H1 (cell line): ENCODE measurements around the gene RRM1. TPM values are rescaled to one million over a fixed set of nuclear protein-coding genes. Genes with fewer than 3 reads are reported as not detected.

Experiments used
- CTCF ChIA-PET: fragments of 300-600 bp; sonication (Branson Sonifier 250); formaldehyde crosslinking; loops from one replicate; lab custom pipeline; 2021; ENCODE audit not compliant: partially characterized antibody; lab: Charles Lee
- POLR2A ChIA-PET: fragments of 300-600 bp; sonication (Branson Sonifier 250); formaldehyde crosslinking; loops from one replicate; lab custom pipeline; 2021; ENCODE audit warnings: inconsistent platforms; ENCODE audit not compliant: partially characterized antibody; lab: Charles Lee
- DNase-seq, 2 experiments: peaks; one replicate each; pipeline versions ENCODE4 v3.0.0 to v3.0.0-alpha.2; 2010 to 2022; ENCODE audit warnings: low spot score in 2 of 2, low read depth in 1 of 2, mixed read lengths in 1 of 2
- FAIRE-seq: peaks from 2 replicates; lab custom pipeline; 2011; peaks lifted over from hg19 to GRCh38; lab: Jason Lieb, UNC
- H2AFZ ChIP-seq: 2 replicates; pipeline ENCODE4 v1.8.1; 2012; ENCODE audit warnings: low read length, inconsistent platforms
- H2AK5ac ChIP-seq: 2 replicates; pipeline ENCODE4 v1.6.1; 2013; ENCODE audit warnings: low read depth, low read length
- H2BK120ac ChIP-seq: replicated peaks from 2 replicates; pipeline ENCODE3; 2013; ENCODE audit warnings: low read depth, low read length, inconsistent platforms
- H2BK12ac ChIP-seq: 2 replicates; pipeline ENCODE4 v1.6.1; 2013; ENCODE audit warnings: low read depth, low read length
- H2BK15ac ChIP-seq: 2 replicates; pipeline ENCODE4 v1.6.1; 2013; ENCODE audit warnings: low read length
- H2BK20ac ChIP-seq: 2 replicates; pipeline ENCODE4 v1.6.1; 2013; ENCODE audit warnings: low read length
- H2BK5ac ChIP-seq: 2 replicates; pipeline ENCODE4 v1.6.1; 2013; ENCODE audit warnings: low read depth, low read length
- H3K14ac ChIP-seq: 2 replicates; pipeline ENCODE4 v1.6.1; 2013; ENCODE audit warnings: inconsistent platforms; ENCODE audit not compliant: insufficient read length
- H3K18ac ChIP-seq: 2 replicates; pipeline ENCODE4 v1.6.1; 2013; ENCODE audit warnings: low read length; ENCODE audit errors: extremely low read depth
- H3K23ac ChIP-seq: 2 replicates; pipeline ENCODE4 v1.6.1; 2013; ENCODE audit warnings: inconsistent platforms; ENCODE audit not compliant: insufficient read length
- H3K23me2 ChIP-seq: 2 replicates; pipeline ENCODE4 v1.6.1; 2013; ENCODE audit warnings: low read depth, low read length
- H3K27ac ChIP-seq: 2 replicates; pipeline ENCODE4 v1.6.1; 2011; ENCODE audit warnings: low read depth, low read length, inconsistent platforms
- H3K27me3 ChIP-seq, 4 experiments: replicated peaks in 1 of 4; 1 replicate in 1 of 4; 2 replicates in 3 of 4; pipeline versions ENCODE4 v1.6.1 to v1.8.1; 2011 to 2013; ENCODE audit warnings: low read length in 3 of 4, mild to moderate bottlenecking in 3 of 4, inconsistent platforms in 2 of 4, mixed read lengths in 2 of 4, moderate library complexity in 1 of 4; ENCODE audit not compliant: control insufficient read depth in 3 of 4, insufficient read depth in 3 of 4; ENCODE audit errors: extremely low read depth in 1 of 4
- H3K36me3 ChIP-seq, 4 experiments: 2 replicates each; pipeline versions ENCODE4 v1.6.1 to v1.8.1; 2011 to 2013; ENCODE audit warnings: mild to moderate bottlenecking in 4 of 4, low read length in 3 of 4, moderate library complexity in 2 of 4, control low read depth in 1 of 4, inconsistent platforms in 1 of 4; ENCODE audit not compliant: insufficient read depth in 4 of 4, control insufficient read depth in 2 of 4
- H3K4ac ChIP-seq: replicated peaks from 2 replicates; pipeline ENCODE3; 2013; ENCODE audit warnings: low read length, low read depth, mixed read lengths, inconsistent platforms; ENCODE audit not compliant: insufficient read length
- H3K4me1 ChIP-seq, 4 experiments: replicated peaks in 1 of 4; 1 replicate in 1 of 4; 2 replicates in 3 of 4; pipeline versions ENCODE4 v1.6.1 to v1.8.1; 2011 to 2013; ENCODE audit warnings: low read length in 3 of 4, inconsistent platforms in 2 of 4, mixed read lengths in 1 of 4; ENCODE audit not compliant: insufficient read depth in 4 of 4, control insufficient read depth in 3 of 4
- H3K4me2 ChIP-seq, 2 experiments: 2 replicates each; pipeline versions ENCODE4 v1.6.1 to v1.8.1; 2011 to 2013; ENCODE audit warnings: low read depth in 2 of 2, low read length in 2 of 2, control low read depth in 1 of 2, inconsistent platforms in 1 of 2, mild to moderate bottlenecking in 1 of 2; ENCODE audit not compliant: insufficient read depth in 1 of 2
- H3K4me3 ChIP-seq, 4 experiments: fragments of 200-600, 300-600 bp in 1 of 4; sonication (generic), shearing (Covaris generic), sonication (Bioruptor Twin) in 1 of 4; 2 replicates each; pipeline versions ENCODE4 v1.5.1 to v1.8.1; 2011 to 2016; ENCODE audit warnings: low read length in 4 of 4, low read depth in 3 of 4, control low read depth in 2 of 4, inconsistent platforms in 2 of 4, mild to moderate bottlenecking in 2 of 4, mixed read lengths in 1 of 4, moderate library complexity in 1 of 4; ENCODE audit not compliant: insufficient read depth in 2 of 4; ENCODE audit errors: extremely low read depth in 1 of 4
- H3K56ac ChIP-seq: replicated peaks from 2 replicates; pipeline ENCODE3; 2013; ENCODE audit warnings: low read depth, mild to moderate bottlenecking, mixed read lengths, low read length, inconsistent platforms; ENCODE audit not compliant: insufficient read length
- H3K79me1 ChIP-seq: 2 replicates; pipeline ENCODE4 v1.6.1; 2013; ENCODE audit warnings: low read depth, low read length, control low read depth
- H3K79me2 ChIP-seq, 2 experiments: 2 replicates each; pipeline versions ENCODE4 v1.6.1 to v1.8.1; 2012 to 2013; ENCODE audit warnings: low read length in 2 of 2, mild to moderate bottlenecking in 2 of 2, inconsistent platforms in 1 of 2; ENCODE audit not compliant: insufficient read depth in 2 of 2, control insufficient read depth in 1 of 2
- H3K9ac ChIP-seq, 4 experiments: replicated peaks in 1 of 4; 1 replicate in 1 of 4; 2 replicates in 3 of 4; pipeline versions ENCODE4 v1.6.1 to v1.8.1; 2011 to 2013; ENCODE audit warnings: low read depth in 3 of 4, low read length in 3 of 4, control low read depth in 2 of 4, mild to moderate bottlenecking in 2 of 4, moderate library complexity in 2 of 4, inconsistent platforms in 1 of 4; ENCODE audit errors: extremely low read depth in 1 of 4
- H3K9me3 ChIP-seq, 2 experiments: 2 replicates each; pipeline versions ENCODE4 v1.6.1 to v1.8.1; 2012 to 2013; ENCODE audit warnings: mild to moderate bottlenecking in 2 of 2, moderate library complexity in 2 of 2, control low read depth in 1 of 2, inconsistent platforms in 1 of 2, low read depth in 1 of 2, low read length in 1 of 2, mixed read lengths in 1 of 2; ENCODE audit not compliant: insufficient read depth in 2 of 2
- H4K20me1 ChIP-seq, 2 experiments: replicated peaks in 1 of 2; 2 replicates each; pipeline versions ENCODE3 to v1.8.1; 2011 to 2013; ENCODE audit warnings: inconsistent platforms in 2 of 2, low read length in 2 of 2, mild to moderate bottlenecking in 1 of 2; ENCODE audit not compliant: insufficient read depth in 2 of 2, control insufficient read depth in 1 of 2
- H4K5ac ChIP-seq: 2 replicates; pipeline ENCODE4 v1.6.1; 2013; ENCODE audit warnings: low read length, low read depth, mixed read lengths, inconsistent platforms; ENCODE audit not compliant: insufficient read length
- H4K8ac ChIP-seq: 2 replicates; pipeline ENCODE4 v1.8.0; 2013; ENCODE audit warnings: mild to moderate bottlenecking, moderate library complexity, low read length, inconsistent platforms; ENCODE audit not compliant: insufficient read depth; ENCODE audit errors: extremely low read depth
- H4K91ac ChIP-seq: replicated peaks from 2 replicates; pipeline ENCODE3; 2013; ENCODE audit warnings: low read length, mixed read lengths, inconsistent platforms; ENCODE audit not compliant: insufficient read length
- ATF3 ChIP-seq: IDR thresholded peaks from 2 replicates; pipeline ENCODE4 v1.6.1; 2011; ENCODE audit warnings: low read depth, mild to moderate bottlenecking, low read length; ENCODE audit not compliant: insufficient read depth
- BCL11A ChIP-seq, 2 experiments: IDR thresholded peaks; one replicate each; pipeline ENCODE4 v1.6.1; 2011; ENCODE audit warnings: low read depth in 2 of 2, low read length in 2 of 2, mild to moderate bottlenecking in 2 of 2
- GABPA ChIP-seq: IDR thresholded peaks from 2 replicates; pipeline ENCODE4 v1.6.1; 2011; ENCODE audit warnings: mild to moderate bottlenecking, low read length, moderate library complexity, borderline replicate concordance; ENCODE audit not compliant: insufficient read depth
- JUND ChIP-seq: IDR thresholded peaks from 2 replicates; pipeline ENCODE4 v1.6.1; 2011; ENCODE audit warnings: mild to moderate bottlenecking, improper control_type of control experiment, low read length
- MAFK ChIP-seq: IDR thresholded peaks from 2 replicates; pipeline ENCODE4 v1.6.1; 2012; ENCODE audit warnings: low read depth, mild to moderate bottlenecking, improper control_type of control experiment, low read length
- WGBS, 2 experiments: shearing (Covaris generic) in 1 of 2; methylation state at CpG; one replicate each; pipeline versions ENCODE4 v1.1.6 to v1.1.7; 2013 to 2015; ENCODE audit warnings: low lambda C conversion rate in 2 of 2, mixed read lengths in 2 of 2, inconsistent platforms in 1 of 2, low coverage in 1 of 2, missing lambda C conversion rate in 1 of 2; ENCODE audit not compliant: insufficient replicate concordance in 2 of 2, insufficient coverage in 1 of 2, insufficient read length in 1 of 2; ENCODE audit errors: extremely low coverage in 1 of 2, missing lambda C conversion rate in 1 of 2; 5-methylcytosine and 5-hydroxymethylcytosine counted together
- long read RNA-seq, 2 experiments: library from RNA in 1 of 2; library from capped mRNA in 1 of 2; stranded (forward); transcript quantifications; one replicate each; pipeline ENCODE4 v2.0.0, GENCODE V29; 2021; ENCODE audit warnings: inconsistent platforms in 1 of 2
- polyA minus RNA-seq, 3 experiments: library from RNA; depleted of rRNA, polyadenylated mRNA; stranded (reverse); fragments of >200 nt; gene quantifications; 1 replicate in 2 of 3; 2 replicates in 1 of 3; pipeline ENCODE4 v1.2.3, GENCODE V29; 2011
- polyA plus RNA-seq, 7 experiments: library from polyadenylated mRNA; depleted of rRNA in 3 of 7; stranded (reverse) in 5 of 7; unstranded in 2 of 7; fragments of >200 nt in 5 of 7; fragments of 200-250 nt in 2 of 7; gene quantifications; 1 replicate in 5 of 7; 2 replicates in 1 of 7; 4 replicates in 1 of 7; pipeline versions ENCODE4 v1.2.1 to v1.2.3, GENCODE V29; 2011 to 2013; ENCODE audit warnings: missing spikeins in 2 of 7, mixed read lengths in 2 of 7
- total RNA-seq: library from RNA; stranded (reverse); fragmentation: NEBNext Ultra II Directional; extraction: Animal tissue kit (Norgen Biotek cat#: 25700); gene quantifications from 2 replicates; pipeline ENCODE4 v1.2.1, GENCODE V29; 2021

The RRM1 gene
- total RNA-seq (116 and 126 TPM in 2 replicates), polyA plus RNA-seq (2011; rRNA removed) (47.0 and 63.6 TPM in 2 replicates), polyA minus RNA-seq (2011; rRNA and poly(A)+ RNA removed) (233 and 373 TPM in 2 replicates)
- 57.7 TPM for polyA plus RNA-seq (2011; cell fraction: cytosol; rRNA removed)
- polyA plus RNA-seq (2011; cell fraction: nucleus; rRNA removed), result 85.3 TPM
- polyA plus RNA-seq (2012, experiment 1 of 2), result 93.0 to 180 TPM (median 134 TPM) in 4 replicates
- 8.1 TPM for polyA plus RNA-seq (2012, experiment 2 of 2)
- 58.3 TPM for polyA plus RNA-seq (2013, experiment 1 of 2)
- 57.4 TPM for polyA plus RNA-seq (2013, experiment 2 of 2)
- 72.1 TPM for polyA minus RNA-seq (2011; cell fraction: cytosol; rRNA and poly(A)+ RNA removed)
- polyA minus RNA-seq (2011; cell fraction: nucleus; rRNA and poly(A)+ RNA removed), result 120 TPM
- long read RNA-seq, experiment 1, transcript RRM1-201 (19 exons, 3,076 nt), result major isoform, 31 of 84 reads
- long read RNA-seq, experiment 1, partial matches to known transcripts, result 41 of 84 reads
- long read RNA-seq, experiment 1, other reads (novel, unspliced or antisense), result 12 of 84 reads
- long read RNA-seq, experiment 2, transcript RRM1-201 (19 exons, 3,076 nt), result major isoform, 51 of 79 reads
- long read RNA-seq, experiment 2, partial matches to known transcripts, result 19 of 79 reads
- long read RNA-seq, experiment 2, other reads (novel, unspliced or antisense), result 8 of 79 reads

- Histone ChIP-seq H2BK20ac (no peak within 1 kb of the TSS), H3K4me1 (peaks cover 0 to 3% (median 2%) of the 10 kb centered on the region in 4 experiments; a peak in 3 of 7 replicates), H3K4me3 (peak within 1 kb of the TSS; percentile 74 to 92 (median 88)), H3K23me2 (peaks cover 4% of the 10 kb centered on the region; the same call in 1 of the 2 replicates), H3K56ac (peak within 1 kb of the TSS; percentile 73), H3K4ac (no peak within 1 kb of the TSS), H2BK15ac (no peak within 1 kb of the TSS), H3K4me2 (peak within 1 kb of the TSS; percentile 95 to 99), H2BK12ac (peak within 1 kb of the TSS; percentile 75; the same call in 1 of the 2 replicates), H4K20me1 (peaks cover 1 to 2% of the 10 kb centered on the region in 2 experiments), H3K27me3 (no peaks in the 10 kb centered on the region), H4K8ac (peak within 1 kb of the TSS; percentile 97), H2BK5ac (peak within 1 kb of the TSS; percentile 63), H3K79me2 (peaks cover 0 to 38% of the 10 kb centered on the region in 2 experiments; a peak in 2 of 4 replicates), H3K79me1 (peaks cover 2% of the 10 kb centered on the region; the same call in 1 of the 2 replicates), H3K9ac (peak within 1 kb of the TSS; percentile 92 to 98 (median 95)), H4K91ac (no peak within 1 kb of the TSS), H4K5ac (peak within 1 kb of the TSS; percentile 92), H3K9me3 (no peaks in the 10 kb centered on the region), H2AFZ (peak within 1 kb of the TSS; percentile 7; the same call in 1 of the 2 replicates), H3K36me3 (no peaks in the 10 kb centered on the region), H3K23ac (no peak within 1 kb of the TSS), H3K27ac (peak within 1 kb of the TSS; percentile 93), H2AK5ac (no peak within 1 kb of the TSS), H2BK120ac (no peak within 1 kb of the TSS), H3K14ac (no peak within 1 kb of the TSS), H3K18ac (peak within 1 kb of the TSS; percentile 94)
- ChIA-PET CTCF (no interaction called here), POLR2A (interaction anchor here (0.9 to 1.0 kb wide), 3 partner anchors 23 to 269 kb away, joined by 3 read pairs; no protein-coding TSS in a partner anchor)
- DNase-seq, result peak; percentile 96 to 98
- WGBS, 2 experiments, result 1% methylated on average over 66 of the region's 74 CpGs; no CpG with 5 or more reads in 1 of the 2 experiments
- FAIRE-seq, result peak; percentile 81
- TF ChIP-seq MAFK (no peak), BCL11A (IDR thresholded peaks at IDR 0.05; ENCODE audit: low read depth in 2 of 2, low read length in 2 of 2) (no peak), JUND (peak; percentile 76), ATF3 (peak; percentile 92), GABPA (no peak)
Observed at GRCh38 chr11:4094348-4095291, at the start of gene RRM1. TSS of gene RRM1 (plus strand) at chr11:4094799. CDS start at chr11:4095013, 214 bp downstream.
